Right forelimb (tissue), 1 donor: ENCODE results near the gene GMEB2.
"Not testable (repeated sequence)": the region's sequence is repeated elsewhere in the genome, so short reads cannot be mapped to it uniquely, and the experiment has no call there.

ENCODE experiments used
- DNase-seq: peaks from one replicate; pipeline ENCODE4 v3.0.0-alpha.2; 2018

GMEB2 gene

DNA sequence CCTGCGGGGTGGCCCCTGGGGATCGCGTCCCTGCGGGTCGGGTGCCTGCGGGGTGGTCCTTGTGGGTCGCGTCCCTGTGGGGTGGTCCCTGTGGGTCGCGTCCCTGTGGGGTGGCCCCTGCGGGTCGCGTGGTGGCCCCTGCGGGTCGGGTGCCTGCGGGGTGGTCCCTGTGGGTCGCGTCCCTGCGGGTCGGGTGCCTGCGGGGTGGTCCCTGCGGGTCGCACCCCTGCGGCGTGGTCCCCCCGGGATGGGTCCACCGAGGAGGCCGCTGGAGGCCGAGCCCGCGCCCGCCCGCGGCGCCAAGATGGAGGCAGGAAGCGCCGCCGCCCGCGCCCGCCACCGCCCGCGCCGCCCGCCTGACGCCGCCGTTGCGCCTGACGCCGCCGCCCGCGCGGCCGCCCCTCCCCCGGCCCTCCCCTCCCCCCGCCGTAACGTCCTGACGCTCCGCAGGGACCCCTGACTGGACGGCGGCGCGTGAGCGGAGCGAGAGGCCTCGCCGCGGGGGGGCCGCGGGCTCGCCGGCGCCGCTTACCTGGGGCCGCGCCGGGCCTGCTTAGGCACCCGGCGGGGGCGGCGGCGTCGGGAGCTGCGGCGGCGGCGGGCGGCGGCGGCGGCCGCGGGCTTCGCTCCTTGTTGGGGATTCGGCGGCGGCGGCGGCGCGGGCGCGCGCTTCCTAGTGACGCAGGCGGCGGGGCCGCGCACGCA, at the start of gene GMEB2:
Gene GMEB2 (minus strand): TSS at position 678 of the 705 bp plus-strand sequence. CDS start 7,704 bp downstream, outside the sequence.
- DNase-seq: peak; percentile 92

DNA sequence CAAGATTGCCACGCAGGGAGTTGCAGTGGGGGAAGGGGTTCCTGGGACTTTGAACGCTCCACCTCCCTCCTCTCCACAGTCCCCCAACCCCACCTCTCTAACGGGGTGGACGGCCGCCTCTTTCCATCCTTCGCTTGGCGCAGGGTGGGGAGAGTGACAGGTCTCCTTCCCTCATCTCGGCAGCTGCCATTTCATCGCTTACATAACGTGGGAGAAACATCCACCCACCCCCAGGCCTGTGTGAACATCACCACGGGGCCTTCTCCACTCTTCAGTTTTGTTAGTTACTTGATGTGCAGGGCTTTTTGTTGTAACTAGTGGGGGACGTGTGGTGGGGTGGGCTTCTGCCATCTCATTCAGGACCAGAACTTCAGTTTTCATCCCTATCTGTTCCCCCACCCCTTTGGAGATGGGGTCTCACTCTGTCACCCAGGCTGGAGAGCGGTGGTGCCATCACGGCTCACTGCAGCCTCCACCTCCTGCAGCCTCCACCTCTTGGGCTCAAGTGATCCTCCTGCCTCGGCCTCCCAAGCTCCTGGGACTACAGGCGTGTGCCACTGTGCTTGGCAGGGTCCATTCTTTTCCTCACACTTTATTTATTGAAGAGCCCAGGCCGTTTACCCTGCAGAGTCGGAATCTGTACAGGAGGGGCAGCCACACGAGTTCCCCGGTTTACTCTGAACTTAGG, 48.9 kb upstream of the GMEB2 start:
- DNase-seq: no peak

GRCh38 chr20:63673951-63674350, 47.0 kb upstream of the GMEB2 start:
- no peak for DNase-seq

DNA sequence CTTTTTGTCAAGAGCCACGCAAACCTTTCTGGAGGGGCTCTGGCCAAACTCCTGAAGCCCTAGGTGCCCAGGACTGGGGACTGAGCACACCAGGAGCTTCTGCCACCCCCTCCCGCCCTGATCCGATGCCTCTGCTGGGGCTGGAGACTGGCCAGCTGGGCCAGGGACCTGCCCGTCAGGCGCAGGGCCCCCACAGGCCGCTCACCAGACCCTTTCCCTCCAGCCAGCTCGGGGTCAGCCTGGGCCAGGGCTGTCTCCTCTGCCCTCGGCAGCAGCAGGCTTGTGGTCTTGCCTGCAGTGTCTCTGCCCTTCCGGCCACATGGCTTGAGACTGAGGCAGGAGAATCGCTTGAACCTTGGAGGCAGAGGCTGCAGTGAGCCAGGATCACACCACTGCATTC, 45.8 kb upstream of the GMEB2 start:
- DNase-seq: no peak

DNA sequence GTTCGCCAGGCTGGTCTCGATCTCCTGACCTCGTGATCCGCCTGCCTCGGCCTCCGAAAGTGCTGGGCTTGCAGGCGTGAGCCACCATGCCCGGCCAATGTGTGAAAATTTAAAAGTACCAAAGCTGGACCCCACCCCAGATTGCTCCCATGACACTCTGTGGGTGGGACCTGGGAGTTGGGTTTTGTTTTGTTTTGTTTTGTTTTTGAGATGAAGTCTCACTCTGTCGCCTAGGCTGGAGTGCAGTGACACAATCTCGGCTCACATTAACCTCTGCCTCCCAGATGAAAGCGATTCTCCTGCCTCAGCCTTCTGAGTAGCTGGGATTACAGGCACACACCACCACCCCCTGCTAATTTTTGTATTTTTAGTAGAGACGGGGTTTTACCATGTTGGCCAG, 44.8 kb upstream of the GMEB2 start:
- not testable (repeated sequence) for DNase-seq

DNA sequence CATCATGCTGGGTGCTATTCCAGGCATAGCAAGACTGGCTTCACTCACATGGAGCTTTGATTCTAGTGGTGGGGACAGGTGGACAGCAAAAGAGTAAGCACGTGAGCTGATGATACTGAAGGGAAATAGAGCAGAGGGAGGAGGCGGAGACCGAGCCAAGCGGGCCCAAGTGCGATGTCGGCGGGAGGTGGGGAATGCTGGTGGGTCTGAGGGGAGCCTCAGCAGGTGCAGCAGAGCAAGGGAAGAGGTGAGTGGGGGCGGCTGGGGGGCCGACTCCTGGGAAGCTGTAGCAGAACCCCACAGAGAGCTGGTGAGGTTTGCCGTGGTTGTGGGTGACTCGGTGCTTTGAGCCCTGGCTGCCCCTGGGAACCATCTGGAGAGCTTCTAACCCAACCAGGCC, 41.5 kb upstream of the GMEB2 start:
- DNase-seq: no peak

DNA sequence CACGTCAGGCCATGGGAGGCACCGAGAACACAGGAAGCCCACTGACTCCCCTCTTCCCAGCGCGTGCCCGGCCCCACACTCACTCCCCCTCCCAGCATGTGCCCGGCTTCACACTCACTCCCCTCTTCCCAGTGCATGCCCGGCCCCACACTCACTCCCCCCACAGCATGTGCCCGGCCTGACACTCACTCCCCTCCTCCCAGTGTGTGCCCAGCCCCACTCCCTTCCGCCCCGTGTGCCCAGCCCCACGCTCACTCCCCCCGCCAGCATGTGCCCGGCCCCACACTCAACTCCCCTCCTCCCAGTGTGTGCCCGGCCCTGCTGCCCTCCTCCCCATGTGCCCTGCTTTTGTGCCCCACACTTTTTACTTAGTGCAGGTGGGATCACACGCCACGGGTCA, 41.0 kb upstream of the GMEB2 start:
- DNase-seq: no peak

DNA sequence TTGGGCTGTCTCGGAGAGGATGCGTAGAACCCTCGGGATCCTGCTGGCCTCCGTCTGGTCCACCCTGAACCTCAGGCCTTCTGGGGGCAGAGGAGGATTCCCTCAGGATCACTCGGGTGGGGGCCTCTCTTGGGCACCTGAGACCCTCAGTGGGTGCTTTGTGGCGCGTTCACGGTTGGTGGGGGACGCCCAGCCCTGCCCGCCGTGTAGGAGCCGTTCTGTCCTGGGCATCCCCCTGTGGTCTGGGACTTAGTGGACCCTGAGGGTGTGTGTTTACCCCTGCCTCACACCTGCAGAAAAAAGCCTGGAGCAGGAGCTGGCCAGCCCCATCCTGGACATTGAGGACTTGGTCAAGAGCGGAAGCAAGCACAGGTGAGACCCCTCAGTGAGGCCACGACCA, 38.8 kb upstream of the GMEB2 start:
- no peak for DNase-seq

GRCh38 chr20:63664861-63665594, 38.1 kb upstream of the GMEB2 start:
- no peak for DNase-seq

- no peak for DNase-seq
Observed at GRCh38 chr20:63664143-63664851, 37.4 kb upstream of the GMEB2 start.

GRCh38 chr20:63663332-63664066, 36.6 kb upstream of the GMEB2 start:
- DNase-seq: no peak

DNA sequence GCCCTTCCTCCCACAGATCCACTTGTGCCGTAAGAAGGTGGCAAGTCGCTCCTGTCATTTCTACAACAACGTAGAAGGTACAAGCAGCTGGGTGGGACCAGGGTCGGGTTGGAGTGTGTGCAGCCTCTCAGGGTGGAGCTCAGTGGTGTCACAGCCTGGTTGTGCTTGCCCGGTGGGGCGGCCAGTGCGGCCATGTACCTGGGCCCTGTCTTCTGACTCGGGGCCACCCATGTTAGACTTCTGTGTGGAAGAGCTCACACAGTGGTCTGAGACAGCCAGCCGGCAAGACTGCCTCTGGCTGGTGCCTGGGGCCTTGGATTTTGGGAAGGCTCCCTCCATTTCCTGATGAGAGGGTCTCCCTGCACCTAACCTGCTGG, 35.9 kb upstream of the GMEB2 start:
- no peak for DNase-seq

GRCh38 chr20:63661959-63662812, 35.3 kb upstream of the GMEB2 start:
- no peak for DNase-seq

- no peak for DNase-seq
Observed at GRCh38 chr20:63661108-63661507, 34.2 kb upstream of the GMEB2 start.

- no peak for DNase-seq
Observed at GRCh38 chr20:63660622-63661021, 33.7 kb upstream of the GMEB2 start.

- not testable (repeated sequence) for DNase-seq
Observed at GRCh38 chr20:63660174-63660573, 33.3 kb upstream of the GMEB2 start.

GRCh38 chr20:63659370-63659769, 32.5 kb upstream of the GMEB2 start:
- no peak for DNase-seq

DNA sequence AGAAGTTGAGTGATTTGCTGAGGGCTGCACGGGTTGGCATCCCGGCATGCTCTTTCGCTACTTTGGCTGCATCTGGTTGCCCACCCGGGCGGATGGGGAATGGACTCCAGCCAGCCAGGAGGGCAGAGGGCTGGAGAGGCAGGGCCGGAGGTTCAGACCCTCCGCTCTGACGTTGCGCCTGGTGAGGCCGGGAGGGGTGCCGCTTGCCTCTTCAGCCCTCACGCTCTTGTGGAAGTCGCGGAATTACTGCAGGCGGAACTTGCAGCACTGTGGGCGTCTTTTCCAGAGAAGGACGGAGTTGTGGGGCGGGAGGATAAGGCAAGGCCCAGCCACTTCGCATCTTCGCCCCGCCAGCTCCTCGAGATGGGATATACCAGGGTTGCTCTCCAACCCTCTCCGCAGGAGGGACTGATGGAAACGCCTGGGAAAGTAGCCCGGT, 31.9 kb upstream of the GMEB2 start:
- DNase-seq: no peak

DNA sequence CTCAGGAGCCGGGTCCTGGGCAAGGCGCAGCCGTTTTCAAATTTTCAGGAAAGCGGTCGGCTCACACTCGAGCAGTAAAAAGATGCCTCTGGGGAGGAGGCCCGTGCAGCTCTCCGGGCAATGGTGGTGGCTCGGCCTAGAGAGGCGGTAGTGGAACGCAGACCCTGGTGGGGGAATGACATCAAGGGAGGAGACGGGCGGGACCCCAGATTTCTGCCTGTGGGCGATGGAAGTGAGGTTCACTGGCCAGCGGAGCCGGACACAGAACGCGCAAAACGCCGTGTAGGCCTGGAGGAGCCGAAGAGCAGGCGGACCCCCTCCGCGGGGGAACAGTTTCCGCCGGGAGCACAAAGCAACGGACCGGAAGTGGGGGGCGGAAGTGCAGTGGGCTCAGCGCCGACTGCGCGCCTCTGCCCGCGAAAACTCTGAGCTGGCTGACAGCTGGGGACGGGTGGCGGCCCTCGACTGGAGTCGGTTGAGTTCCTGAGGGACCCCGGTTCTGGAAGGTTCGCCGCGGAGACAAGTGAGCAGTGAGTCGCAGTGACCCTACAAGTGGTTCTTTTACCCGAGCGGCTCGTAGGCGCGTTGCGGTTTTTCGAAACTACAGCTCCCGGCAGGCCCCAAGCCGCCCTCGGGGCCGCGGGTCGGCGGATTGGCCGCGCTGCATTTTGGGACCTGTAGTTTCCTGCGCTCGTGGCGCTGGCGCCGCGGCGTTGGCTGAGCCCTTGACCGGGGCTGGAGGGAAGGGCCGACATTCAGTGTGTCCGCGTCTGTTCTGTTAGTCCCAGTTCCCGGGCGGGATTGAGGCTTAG, 31.2 kb upstream of the GMEB2 start, which contains the start of gene RTEL1:
Gene RTEL1 (plus strand): TSS at position 376 of the 812 bp plus-strand sequence. CDS start 1,091 bp downstream, outside the sequence.
- peak; percentile 97 for DNase-seq

DNA sequence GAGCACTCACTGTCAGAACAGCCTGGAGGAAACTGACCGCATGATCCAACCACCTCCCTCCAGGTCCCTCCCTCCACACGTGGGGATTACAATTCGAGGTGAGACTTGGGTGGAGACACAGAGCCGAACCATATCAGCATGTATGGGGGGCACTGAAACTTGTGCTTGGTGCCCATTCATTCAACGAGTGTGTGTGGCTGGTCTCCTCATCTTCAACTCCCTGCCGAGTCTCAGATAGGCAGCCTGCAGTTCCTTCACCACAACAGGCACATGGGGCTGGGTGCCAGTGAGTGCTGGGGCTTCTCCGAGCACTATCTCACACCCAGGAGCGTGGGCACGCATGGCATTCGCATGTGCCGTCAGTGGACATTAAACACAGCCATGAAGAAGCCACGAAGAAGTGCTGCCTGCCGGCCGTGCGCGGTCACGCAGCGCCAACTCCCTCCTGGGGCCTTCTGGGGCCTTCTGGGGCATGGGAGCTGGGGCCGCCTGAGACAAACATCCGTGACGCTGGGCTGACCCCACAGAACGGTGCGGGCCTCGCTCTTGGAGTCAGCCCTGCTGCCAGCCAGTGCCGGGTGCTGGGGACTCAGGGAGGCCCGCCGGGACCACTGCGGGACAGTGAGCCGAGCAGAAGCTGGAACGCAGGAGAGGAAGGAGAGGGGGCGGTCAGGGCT, 30.5 kb upstream of the GMEB2 start:
- DNase-seq: no peak
